Ecto neural progenitor cell (in vitro differentiated cells): ENCODE results near the gene SFMBT2.

ENCODE experiments used
- DNase-seq: peaks from one replicate; pipeline ENCODE4 v3.0.0-alpha.2; 2018; ENCODE audit warnings: low spot score

The SFMBT2 gene

DNA sequence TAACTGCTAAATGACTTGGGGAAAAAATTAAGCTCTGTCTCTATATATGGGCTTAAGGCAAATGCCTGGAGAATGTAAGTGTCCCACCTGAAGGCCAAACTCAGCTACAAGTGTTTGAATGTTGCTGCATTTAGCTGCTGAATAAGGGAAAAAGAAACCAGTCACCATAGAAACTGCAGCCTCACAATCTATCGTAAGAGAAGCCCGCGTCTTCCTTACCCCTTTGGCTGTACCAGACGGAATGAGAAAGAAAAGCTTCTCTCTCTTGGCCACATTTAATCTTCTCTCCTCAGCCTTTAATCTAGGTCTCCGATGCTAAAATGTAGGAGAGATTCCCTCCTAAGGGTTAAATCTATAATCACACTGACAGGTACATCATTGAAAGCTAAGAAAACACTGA, 147.2 kb downstream of the SFMBT2 start:
- no peak for DNase-seq

DNA sequence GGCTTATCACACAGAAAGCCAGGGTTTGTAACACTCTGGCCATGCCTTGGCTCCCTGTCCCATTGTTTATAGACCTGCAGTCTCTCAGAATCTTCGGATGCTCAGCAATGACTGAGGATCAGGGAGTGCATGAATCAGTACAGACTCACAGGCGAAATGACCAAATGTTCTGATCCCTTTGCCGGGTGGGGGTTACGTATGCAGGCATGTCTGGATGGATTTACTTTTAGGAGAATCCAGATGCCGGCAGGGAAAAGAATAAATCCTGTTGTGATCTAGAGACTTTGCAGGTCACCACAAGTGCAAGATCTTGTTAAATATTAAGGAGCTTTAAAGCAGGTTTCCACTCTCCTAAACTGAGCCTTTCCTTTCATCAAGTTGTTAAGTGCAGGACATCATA, 149.5 kb downstream of the SFMBT2 start:
- no peak for DNase-seq

DNA sequence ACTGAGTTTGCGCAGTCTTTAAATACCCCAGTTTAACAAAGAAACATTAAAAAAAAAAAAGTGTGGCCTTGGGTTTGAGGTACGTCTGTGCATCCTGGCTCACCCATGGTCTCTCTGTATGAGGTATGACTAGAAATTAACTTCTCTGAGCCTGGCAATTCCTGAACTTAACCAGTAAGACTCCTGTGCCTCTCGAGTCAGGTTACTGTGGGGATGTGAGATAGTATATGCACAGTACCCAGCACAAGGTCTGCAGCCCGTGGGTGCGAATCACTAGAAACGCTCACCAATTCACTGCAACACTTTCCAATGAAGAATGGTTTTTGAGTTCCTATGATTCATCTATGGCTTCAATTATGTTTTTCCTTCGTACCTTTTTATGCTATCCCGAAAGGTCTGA, 149.9 kb downstream of the SFMBT2 start:
- no peak for DNase-seq

DNA sequence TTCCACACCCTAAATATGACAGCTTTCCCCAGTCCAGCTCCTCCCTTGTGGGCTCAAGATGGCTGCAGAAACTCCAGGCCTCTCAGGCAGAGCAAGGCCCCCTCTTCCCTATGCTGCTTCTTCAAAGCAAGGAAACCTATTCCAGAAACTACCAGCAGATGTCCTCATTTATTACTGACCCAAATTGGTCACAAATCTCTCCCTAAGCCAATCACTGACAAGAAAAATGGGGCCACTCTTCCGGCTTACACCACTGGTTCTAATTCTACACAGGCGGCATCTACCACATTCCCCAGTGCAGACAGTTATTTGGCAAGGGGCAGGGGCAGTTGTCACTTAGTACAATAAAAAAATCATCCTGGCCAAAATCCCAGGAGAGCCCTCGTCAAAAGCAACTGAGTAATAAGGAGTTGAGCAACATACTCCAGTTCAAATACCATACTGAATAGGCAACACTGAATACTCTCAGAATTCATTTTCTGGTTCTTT, 150.4 kb downstream of the SFMBT2 start:
- DNase-seq: no peak

DNA sequence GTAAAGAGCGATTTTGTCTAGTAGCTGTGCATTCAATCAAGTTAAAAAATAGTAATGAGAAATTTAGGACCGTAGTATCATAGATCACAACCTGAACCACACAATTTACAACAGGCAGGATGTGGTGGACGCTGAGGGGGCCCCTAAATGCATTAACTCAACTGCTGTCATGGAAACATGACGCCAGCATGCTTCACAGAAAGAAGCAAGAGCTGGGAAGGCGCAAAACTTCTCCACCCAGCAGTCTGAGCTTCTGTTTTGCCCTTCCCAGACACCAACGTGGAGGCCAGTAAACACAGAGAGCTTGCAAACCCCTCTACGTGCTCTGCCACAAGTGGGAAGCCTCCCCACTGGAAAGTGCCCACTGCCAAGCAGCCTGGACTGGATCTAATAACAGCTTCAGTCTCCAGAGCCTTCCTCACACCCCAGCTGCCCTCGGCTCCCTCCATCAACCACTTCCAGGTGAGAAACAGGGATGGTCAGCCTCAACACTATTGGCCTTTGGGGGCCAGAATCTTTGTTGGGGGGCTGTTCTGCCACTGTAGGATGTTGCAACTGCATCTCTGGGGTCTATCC, 151.8 kb downstream of the SFMBT2 start:
- DNase-seq: no peak

DNA sequence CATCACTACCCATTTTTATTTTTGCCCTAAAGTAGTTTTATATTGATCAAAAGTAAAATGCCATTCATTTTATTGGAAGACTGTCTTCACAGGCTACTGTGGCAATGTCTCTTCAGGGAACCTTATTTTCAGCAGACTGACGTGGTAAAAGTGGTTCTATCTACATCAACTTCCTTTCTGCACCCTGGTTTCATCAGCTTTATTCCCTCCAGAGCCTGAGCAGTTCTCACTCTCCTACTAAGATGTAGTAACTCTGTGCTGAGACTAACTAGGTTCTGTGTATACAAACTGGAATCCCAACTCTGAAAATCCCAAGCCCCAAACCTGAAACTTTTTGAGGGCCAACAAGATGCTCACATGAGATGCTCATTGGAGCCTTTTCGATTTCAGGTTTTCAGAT, 155.3 kb downstream of the SFMBT2 start:
- no peak for DNase-seq

DNA sequence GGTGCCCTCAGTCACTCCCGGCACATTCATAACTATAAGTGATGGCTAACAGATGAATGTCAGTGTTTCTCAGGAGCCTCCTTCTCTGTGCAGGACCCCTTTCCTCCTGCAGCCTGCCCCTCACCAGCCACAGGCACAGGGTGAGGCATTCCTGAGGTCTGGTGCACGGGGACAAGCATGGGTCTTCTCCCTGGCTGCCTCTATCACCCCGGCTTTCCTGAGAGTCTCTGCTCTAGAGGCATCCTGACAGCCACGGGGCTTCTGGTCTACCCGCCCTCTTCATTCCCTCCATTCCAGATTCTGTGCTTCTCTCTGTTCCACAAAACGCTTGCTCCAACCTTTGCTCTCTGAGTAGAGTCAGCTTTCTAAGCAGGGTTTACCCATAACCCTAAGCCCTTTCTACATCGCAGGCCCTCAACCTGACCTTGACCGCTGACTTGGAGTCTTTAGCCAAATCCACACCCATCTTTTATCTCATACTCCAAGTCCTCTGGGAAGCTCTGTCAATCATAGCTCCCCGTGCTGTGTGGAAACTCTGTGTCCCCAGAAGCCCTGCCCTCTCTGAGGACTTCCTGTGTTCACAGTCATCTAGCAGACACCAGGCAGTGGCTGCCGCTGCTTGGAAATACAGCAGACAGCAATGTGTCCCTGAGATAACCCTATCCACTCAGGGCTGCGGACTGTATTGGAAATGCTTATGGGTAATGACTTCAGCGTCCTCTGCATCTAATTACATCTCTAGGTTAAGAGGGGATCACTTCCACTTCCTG, 159.0 kb downstream of the SFMBT2 start:
- no peak for DNase-seq

DNA sequence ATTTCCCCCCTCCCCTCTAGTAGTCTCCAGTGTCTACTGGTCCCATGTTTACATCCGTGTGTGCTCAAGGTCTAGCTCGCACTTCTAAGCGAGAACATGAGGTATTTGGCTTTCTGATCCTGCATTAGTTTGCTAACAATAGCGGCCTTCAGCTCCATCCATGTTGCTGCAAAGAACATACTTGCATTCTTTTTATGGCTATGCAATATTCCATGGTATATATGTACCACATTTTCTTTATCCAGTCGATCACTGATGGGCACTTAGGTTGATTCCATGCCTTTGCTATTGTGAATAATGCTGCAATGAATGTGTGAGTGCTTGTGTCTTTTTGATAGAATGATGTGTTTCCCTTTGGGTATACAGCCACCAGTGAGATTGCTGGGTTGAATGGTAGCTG, 160.6 kb downstream of the SFMBT2 start:
- no peak for DNase-seq

DNA sequence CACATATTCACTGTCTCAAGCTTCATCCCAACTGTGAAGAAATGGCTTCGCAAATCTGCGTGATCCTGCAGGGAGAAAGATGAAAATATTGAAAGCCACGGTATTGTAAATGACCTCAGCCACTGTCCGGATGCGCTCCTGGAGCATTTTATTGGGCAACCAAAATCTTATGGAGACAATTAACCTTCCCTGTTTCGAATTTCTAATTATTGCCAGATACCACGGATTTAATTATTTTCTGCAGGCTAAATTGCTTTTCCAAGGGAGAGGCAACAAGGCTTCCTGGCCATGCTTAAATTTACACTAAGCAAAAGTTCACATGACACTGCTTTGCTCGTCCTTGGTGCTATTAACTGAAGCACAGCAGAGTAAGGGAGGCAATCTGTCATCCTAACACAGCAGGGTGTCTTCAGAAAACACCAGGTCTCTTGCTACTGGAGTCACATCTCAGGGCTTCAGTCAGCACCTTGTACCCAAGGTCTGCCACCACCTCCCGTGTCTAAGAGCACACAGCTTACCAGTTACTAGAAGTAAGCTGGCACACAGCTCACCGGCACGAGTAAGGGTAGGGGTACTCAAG, 162.2 kb downstream of the SFMBT2 start:
- DNase-seq: no peak

DNA sequence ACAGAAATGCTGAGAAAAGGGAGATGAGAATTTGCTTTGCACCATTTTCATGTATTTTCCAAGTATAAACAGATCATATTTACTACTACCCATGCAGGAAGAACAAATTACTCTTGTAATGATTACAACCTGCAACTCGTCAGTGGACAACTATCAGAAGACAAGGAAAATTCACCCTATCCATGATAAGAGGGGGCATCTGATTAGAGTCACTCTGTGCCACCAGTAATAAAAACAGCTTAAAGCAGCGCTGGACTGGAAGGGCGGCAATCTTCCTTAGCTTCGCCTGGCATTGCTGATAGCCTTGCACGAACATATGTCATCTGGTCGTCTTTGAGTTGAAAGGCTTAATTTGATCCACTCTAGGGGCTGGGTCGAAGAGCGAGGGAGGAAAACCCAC, 162.7 kb downstream of the SFMBT2 start:
- no peak for DNase-seq

DNA sequence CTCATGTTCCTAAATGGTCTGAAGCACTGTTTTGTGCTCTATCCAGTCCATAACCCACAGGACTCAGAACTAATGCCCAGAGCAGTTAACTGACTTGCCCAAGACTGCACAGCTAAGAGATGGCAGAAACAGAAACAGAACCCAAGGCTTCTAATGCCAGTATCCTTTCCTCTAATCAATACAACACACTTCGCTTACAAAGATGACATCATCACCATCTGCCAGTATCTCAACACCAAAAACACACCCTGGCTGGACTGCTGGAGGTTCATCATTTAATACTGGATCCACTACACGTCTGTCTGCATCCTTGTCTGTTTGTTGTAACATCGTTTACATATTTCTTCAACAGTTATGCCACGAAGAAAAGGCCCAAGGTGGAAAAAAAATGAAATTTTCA, 165.3 kb downstream of the SFMBT2 start:
- DNase-seq: no peak

DNA sequence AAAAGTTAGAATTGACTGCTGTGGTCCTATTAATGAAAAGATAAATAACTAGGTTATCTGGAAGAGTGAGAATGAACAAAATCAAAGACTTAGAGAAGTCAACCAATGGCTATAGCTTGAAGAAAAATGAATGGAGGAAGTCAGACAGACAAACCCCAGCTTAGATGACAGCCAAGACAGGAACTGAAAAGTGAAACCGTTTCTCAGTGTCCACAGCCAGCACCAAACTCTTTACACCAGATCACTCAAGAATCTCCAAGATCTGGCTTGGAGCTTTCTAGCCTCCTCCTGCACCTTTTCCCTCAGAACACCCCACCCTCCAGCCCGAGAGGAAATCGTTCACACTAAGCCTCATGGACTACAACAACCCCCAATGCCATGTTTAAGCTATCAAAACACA, 167.0 kb downstream of the SFMBT2 start:
- DNase-seq: no peak

DNA sequence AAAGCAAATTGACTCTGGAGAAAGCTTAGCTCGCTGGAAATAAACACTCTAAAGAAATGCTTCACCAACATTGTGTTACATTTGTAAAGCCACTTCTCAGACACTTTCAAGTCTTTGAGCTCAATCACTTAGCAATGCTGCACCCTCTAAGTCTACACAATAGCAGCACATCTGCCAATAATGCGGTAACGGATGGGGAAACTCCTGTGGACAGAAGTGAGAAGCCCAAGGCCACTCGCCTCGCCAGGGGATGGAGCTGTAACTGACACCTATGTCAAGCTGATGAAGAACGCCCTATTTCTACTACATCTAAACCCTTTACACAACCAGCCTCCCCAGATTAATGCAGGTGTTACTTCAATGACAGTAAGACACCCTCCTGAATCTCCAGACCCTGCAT, 167.7 kb downstream of the SFMBT2 start:
- DNase-seq: no peak

DNA sequence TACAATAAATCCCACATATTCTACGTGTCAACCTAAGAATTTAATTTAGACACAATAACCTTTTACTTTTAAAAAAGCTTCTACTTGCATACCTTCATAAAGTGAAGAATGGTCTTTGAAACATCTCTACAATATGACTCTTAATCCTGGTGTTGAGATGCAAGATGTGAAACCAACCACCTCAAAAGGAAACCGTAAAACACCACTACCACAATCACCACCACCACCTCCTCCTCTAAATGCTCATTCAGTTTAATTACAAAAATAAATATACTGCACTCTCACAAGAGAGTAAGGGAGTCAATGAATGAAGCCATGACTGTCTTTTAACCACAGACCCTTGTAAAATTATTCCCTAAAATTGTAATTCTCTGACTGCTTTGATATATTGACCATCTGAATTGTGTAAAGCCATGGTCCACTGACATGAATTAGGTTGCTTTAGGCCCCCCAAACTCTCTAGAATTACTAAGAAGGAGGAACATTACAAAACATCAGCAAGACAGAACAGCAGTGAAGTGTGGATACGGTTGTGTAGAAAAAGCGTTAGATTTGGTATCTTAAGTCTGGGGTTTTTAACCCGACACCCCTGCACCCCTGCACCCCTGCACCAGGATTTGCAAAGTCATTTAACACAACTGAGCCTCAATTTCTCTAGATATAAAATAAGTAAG, 171.4 kb downstream of the SFMBT2 start:
- DNase-seq: no peak

DNA sequence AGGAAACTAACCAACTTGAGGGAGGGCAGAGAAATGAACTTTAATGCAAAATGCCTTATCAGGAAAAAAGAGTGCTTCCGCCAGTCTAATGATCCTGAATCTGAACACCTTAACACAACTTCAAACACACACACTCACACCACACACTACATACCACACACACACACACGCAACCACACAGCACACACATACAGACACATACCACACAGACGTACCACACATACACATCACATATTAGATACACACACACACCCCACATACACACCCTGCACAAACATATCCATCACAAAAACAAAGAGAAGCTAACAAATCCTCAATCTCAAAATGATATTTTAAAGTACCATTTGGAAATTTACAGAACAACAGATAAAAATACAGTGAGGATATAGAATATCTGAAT, 175.5 kb downstream of the SFMBT2 start:
- DNase-seq: no peak

DNA sequence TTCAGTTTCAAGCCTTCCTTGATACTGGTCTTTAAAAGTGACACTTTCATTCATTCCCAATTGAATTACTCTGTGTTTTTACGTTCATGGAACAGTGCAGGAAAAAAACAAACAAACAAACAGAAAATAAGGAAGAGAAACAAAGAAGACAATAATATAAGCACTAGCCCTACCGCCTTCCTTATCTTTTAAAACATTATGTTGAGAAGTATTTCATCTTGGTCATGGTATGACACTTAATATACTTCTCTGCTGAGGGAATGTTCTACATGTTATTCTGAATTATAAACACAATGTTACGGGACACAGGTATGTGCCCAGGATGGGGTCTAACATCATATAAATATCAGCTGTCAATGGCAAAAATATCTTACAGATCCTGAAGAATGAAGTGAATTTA, 176.7 kb downstream of the SFMBT2 start:
- no peak for DNase-seq

DNA sequence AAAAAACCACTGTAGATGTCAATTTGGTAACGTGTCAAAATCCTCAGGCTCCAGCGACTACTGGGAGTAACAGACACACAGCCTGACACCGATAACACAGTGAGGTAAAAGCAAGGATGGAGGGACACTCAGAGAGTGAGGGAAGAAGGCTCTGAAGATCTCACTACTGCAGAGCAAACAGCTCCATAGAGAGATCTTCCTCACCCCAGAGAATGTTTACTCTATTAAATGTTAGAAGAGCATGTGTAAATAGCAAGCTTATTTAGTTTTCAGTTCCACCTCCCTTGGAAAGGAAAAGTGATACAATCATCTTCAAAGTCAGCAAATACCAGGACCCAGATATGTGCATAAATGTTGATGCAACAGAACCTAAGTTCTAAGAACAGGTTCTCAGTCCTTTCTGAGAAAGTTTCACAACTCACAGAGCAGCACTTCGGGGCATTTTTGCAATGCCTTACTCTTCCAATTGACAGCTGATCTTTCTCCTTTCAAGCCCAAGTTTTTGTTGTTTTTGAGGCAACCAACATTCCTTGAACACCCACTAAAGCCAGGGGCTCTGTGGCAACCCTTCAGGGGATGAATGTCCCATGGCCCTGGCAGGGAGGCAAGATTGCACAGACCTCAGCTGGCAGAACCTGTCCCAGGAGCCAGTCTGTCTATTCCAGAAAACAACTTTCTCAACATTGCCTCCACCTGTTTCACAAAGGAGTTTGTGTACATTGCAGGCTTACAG, 177.4 kb downstream of the SFMBT2 start:
- no peak for DNase-seq

DNA sequence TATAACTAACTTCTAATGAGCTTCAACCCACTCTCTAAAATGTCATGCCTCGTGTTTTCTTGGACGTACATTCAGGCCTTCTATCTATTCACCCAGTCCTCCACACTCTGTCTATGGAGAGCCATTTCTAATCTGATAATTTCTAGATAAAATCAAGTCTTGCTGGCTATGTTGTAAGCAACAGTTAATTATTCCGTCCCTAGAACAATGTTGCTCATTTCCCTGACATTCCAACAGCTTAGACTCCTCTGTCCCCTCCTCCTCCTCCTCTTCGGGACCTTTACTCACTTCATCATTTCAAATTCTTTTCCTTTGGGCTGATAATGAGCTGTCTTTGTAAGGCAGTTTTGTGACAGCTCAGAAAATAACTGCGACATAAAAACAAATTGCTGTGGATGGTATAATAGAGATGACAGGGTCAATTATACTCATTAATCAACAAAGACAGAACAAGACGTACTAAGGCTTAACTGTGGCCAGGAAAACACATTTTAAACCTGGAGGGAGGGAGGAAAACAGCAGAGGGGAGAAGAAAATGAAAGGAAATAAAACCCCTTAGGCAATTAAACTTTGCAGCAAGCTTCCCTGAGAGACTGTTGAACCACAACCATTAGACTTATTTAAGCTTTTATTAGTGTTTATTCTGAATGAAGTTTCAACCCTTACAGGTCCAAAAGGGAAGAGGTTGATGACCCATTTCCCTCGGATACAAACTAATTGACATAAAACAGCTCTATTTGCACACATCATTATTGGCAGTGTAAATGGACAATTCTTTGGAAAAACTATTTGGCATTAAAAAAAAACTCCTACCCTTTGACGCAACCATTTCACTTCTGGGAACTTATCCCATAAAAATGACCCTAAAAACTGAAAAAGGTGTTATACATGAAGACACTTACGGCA, 179.1 kb downstream of the SFMBT2 start:
- no peak for DNase-seq

DNA sequence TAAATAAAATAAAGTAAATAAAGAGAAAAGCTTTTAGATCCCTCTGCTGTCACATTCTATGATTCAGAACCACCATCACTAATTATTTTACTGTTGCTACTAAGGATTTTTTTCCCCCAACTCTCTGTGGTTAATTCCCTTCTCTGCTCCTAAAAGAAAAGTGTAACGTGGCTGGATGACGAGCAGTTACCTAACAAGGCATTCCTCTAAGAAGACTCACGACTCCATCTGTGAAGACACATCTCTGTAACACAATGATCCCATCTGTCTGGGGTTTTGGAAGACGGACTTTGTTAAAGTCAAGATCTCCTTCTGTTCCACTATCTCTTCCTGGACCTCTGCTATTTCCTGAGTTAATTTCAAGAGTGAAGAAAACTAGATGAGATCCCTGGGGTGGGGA, 179.9 kb downstream of the SFMBT2 start:
- DNase-seq: no peak

DNA sequence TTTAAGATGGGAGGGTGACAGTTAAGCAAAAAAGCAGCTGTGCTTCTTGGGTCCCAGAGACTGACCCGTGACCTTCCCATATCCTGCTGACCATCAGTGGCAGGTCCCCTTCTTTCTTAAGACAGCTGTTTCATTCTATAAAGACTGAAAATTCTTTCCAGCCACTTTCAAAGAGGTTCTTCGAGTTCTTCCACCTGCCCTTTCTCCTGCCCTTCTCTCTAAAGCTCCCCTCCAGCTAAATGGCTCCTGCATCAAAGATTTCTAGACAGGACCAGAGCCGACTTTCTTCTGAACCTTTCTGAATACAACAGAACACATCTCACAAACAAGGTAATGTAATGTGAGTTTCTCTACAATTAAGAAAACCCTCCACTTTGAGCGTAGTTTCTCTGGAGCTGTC, 180.8 kb downstream of the SFMBT2 start:
- no peak for DNase-seq

DNA sequence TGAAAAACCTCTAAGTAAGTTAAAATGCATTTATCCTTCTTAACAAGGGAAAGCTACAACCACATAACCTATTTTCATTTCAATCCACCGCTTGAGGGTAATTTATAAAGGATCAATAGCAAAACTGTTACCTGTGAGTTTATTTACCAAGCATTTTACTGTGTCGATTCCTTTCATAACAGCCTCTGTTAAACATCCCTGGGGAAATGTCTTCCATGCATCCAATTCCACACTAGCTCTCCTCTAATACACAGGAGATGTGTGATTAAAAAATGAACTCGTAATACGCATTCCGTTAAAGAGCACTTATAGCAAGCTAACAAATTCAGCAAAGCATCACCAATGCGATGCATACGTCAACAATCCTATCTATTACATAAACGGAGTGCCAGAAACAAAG, 185.7 kb downstream of the SFMBT2 start:
- no peak for DNase-seq
